H9 (cell line): ENCODE data around the gene MECR. TPM values are rescaled to one million over a fixed set of nuclear protein-coding genes. Genes with fewer than 3 reads are reported as not detected.

Source experiments
- DNase-seq: peaks from one replicate; pipeline ENCODE4 v3.0.0-alpha.2; 2017
- H2AFZ ChIP-seq: one replicate; pipeline ENCODE4 v1.6.1; 2013; ENCODE audit warnings: mild to moderate bottlenecking, low read length, control low read depth, moderate library complexity
- H2AK5ac ChIP-seq: 2 replicates; pipeline ENCODE4 v1.6.1; 2013; ENCODE audit warnings: low read length, control low read depth, mixed read lengths; ENCODE audit not compliant: insufficient read length
- H2BK120ac ChIP-seq: one replicate; pipeline ENCODE4 v1.6.1; 2013; ENCODE audit warnings: low read depth, mild to moderate bottlenecking, low read length, control low read depth, inconsistent platforms; ENCODE audit not compliant: poor library complexity, severe bottlenecking
- H2BK12ac ChIP-seq: 2 replicates; pipeline ENCODE4 v1.6.1; 2013; ENCODE audit warnings: low read length, control low read depth, mixed read lengths, low read depth; ENCODE audit not compliant: insufficient read length
- H2BK15ac ChIP-seq: 2 replicates; pipeline ENCODE4 v1.6.1; 2013; ENCODE audit warnings: low read depth, low read length, control low read depth
- H2BK20ac ChIP-seq: one replicate; pipeline ENCODE4 v1.6.1; 2013; ENCODE audit warnings: low read depth, mild to moderate bottlenecking, low read length, control low read depth, inconsistent platforms; ENCODE audit not compliant: poor library complexity, severe bottlenecking
- H2BK5ac ChIP-seq: 2 replicates; pipeline ENCODE4 v1.6.1; 2013; ENCODE audit warnings: low read length, control low read depth, mixed read lengths; ENCODE audit not compliant: insufficient read length
- H3K14ac ChIP-seq: 2 replicates; pipeline ENCODE4 v1.6.1; 2013; ENCODE audit warnings: low read length, control low read depth; ENCODE audit not compliant: insufficient read depth
- H3K18ac ChIP-seq: 2 replicates; pipeline ENCODE4 v1.6.1; 2013; ENCODE audit warnings: low read depth, mild to moderate bottlenecking, mixed read lengths, low read length, control low read depth; ENCODE audit not compliant: insufficient read length
- H3K23ac ChIP-seq: 2 replicates; pipeline ENCODE4 v1.6.1; 2013; ENCODE audit warnings: low read length, control low read depth, mixed read lengths, low read depth; ENCODE audit not compliant: insufficient read length
- H3K23me2 ChIP-seq: 2 replicates; pipeline ENCODE4 v1.6.1; 2013; ENCODE audit warnings: low read depth, mild to moderate bottlenecking, mixed read lengths, low read length, control low read depth; ENCODE audit not compliant: insufficient read length, poor library complexity, severe bottlenecking
- H3K27ac ChIP-seq: 2 replicates; pipeline ENCODE4 v1.5.1; 2013; ENCODE audit warnings: low read length, control low read depth, mixed read lengths, low read depth; ENCODE audit not compliant: insufficient read length
- H3K27me3 ChIP-seq: 2 replicates; pipeline ENCODE4 v1.6.1; 2013; ENCODE audit warnings: low read length, control low read depth, inconsistent platforms; ENCODE audit not compliant: insufficient read depth
- H3K4ac ChIP-seq: 2 replicates; pipeline ENCODE4 v1.6.1; 2013; ENCODE audit warnings: low read depth, mild to moderate bottlenecking, control low read depth, inconsistent platforms, low read length, moderate library complexity
- H3K4me1 ChIP-seq: 2 replicates; pipeline ENCODE4 v1.6.1; 2013; ENCODE audit warnings: low read length, control low read depth, inconsistent platforms; ENCODE audit not compliant: insufficient read depth
- H3K4me2 ChIP-seq: 2 replicates; pipeline ENCODE4 v1.6.1; 2013; ENCODE audit warnings: low read length, control low read depth, mixed read lengths; ENCODE audit not compliant: insufficient read length, insufficient read depth
- H3K56ac ChIP-seq: 2 replicates; pipeline ENCODE4 v1.6.1; 2013; ENCODE audit warnings: low read depth, mild to moderate bottlenecking, mixed read lengths, low read length, control low read depth; ENCODE audit not compliant: insufficient read length
- H3K79me1 ChIP-seq: 2 replicates; pipeline ENCODE4 v1.6.1; 2013; ENCODE audit warnings: low read depth, mild to moderate bottlenecking, moderate library complexity, low read length, control low read depth, inconsistent platforms; ENCODE audit not compliant: insufficient read depth, poor library complexity, severe bottlenecking
- H3K79me2 ChIP-seq: 2 replicates; pipeline ENCODE4 v1.6.1; 2013; ENCODE audit warnings: low read length, control low read depth, inconsistent platforms; ENCODE audit not compliant: insufficient read depth
- H3K9ac ChIP-seq: 2 replicates; pipeline ENCODE4 v1.6.1; 2013; ENCODE audit warnings: low read length, control low read depth, mixed read lengths; ENCODE audit not compliant: insufficient read length; ENCODE audit errors: extremely low read depth
- H3K9me3 ChIP-seq: one replicate; pipeline ENCODE4 v1.6.1; 2013; ENCODE audit warnings: low read depth, low read length, inconsistent platforms; ENCODE audit not compliant: control insufficient read depth
- H3T11ph ChIP-seq: one replicate; pipeline ENCODE4 v1.6.1; 2013; ENCODE audit warnings: mild to moderate bottlenecking, low read length, control low read depth, inconsistent platforms
- H4K20me1 ChIP-seq: one replicate; pipeline ENCODE4 v1.6.1; 2013; ENCODE audit not compliant: control insufficient read depth, insufficient read length, insufficient read depth
- H4K5ac ChIP-seq: 2 replicates; pipeline ENCODE4 v1.6.1; 2013; ENCODE audit warnings: low read depth, mild to moderate bottlenecking, mixed read lengths, low read length, control low read depth; ENCODE audit not compliant: insufficient read length
- H4K8ac ChIP-seq: replicated peaks from 2 replicates; pipeline ENCODE4 v1.6.1; 2013; ENCODE audit warnings: low read length, control low read depth, mixed read lengths, low read depth; ENCODE audit not compliant: insufficient read length
- H4K91ac ChIP-seq: 2 replicates; pipeline ENCODE4 v1.6.1; 2013; ENCODE audit warnings: low read depth, mild to moderate bottlenecking, moderate library complexity, mixed read lengths, low read length, control low read depth; ENCODE audit not compliant: insufficient read length
- H3K27ac Mint-ChIP-seq, 3 experiments: 2 replicates in 2 of 3; 3 replicates in 1 of 3; pipeline ENCODE4 v1.8.0; 2020 to 2021; ENCODE audit warnings: mixed read lengths in 3 of 3, mild to moderate bottlenecking in 1 of 3, moderate library complexity in 1 of 3
- H3K27me3 Mint-ChIP-seq: 2 replicates; pipeline ENCODE4 v1.8.0; 2021; ENCODE audit warnings: low read depth, mild to moderate bottlenecking, moderate library complexity, mixed read lengths
- H3K36me3 Mint-ChIP-seq, 3 experiments: 2 replicates in 2 of 3; 3 replicates in 1 of 3; pipeline ENCODE4 v1.8.0; 2020 to 2021; ENCODE audit warnings: low read depth in 3 of 3, mixed read lengths in 3 of 3; ENCODE audit not compliant: insufficient read depth in 1 of 3
- H3K4me1 Mint-ChIP-seq, 2 experiments: 2 replicates each; pipeline ENCODE4 v1.8.0; 2020; ENCODE audit warnings: mixed read lengths in 2 of 2
- H3K4me3 Mint-ChIP-seq, 2 experiments: 2 replicates in 1 of 2; 3 replicates in 1 of 2; pipeline ENCODE4 v1.8.0; 2020 to 2021; ENCODE audit warnings: mild to moderate bottlenecking in 2 of 2, mixed read lengths in 2 of 2, moderate library complexity in 1 of 2
- H3K9me3 Mint-ChIP-seq, 2 experiments: 2 replicates in 1 of 2; 3 replicates in 1 of 2; pipeline ENCODE4 v1.8.0; 2020; ENCODE audit warnings: mild to moderate bottlenecking in 2 of 2, mixed read lengths in 2 of 2, moderate library complexity in 1 of 2
- CTCF ChIP-seq: fragments of 200-600 bp; sonication (generic); conservative IDR thresholded peaks from 3 replicates; pipeline ENCODE4 v1.8.0; 2021; ENCODE audit warnings: antibody characterized with exemption, mild to moderate bottlenecking
- whole genome bisulfite sequencing: extraction: QIAGEN DNeasy Blood & Tissue Kit; methylation state at CpG from one replicate; pipeline ENCODE4 v1.1.7; 2013; ENCODE audit warnings: missing lambda C conversion rate, low lambda C conversion rate, mixed read lengths; ENCODE audit not compliant: insufficient read length; ENCODE audit errors: extremely low coverage; 5-methylcytosine and 5-hydroxymethylcytosine counted together
- total RNA-seq: library from RNA; stranded (reverse); gene quantifications from 2 replicates; pipeline ENCODE4 v1.2.1, GENCODE V29; 2021

The MECR gene
- total RNA-seq, 1 experiment from 2014 or later, result 30.9 TPM

GRCh38 chr1:29190718-29191117 lies 40.0 kb downstream of the MECR start:
- Histone ChIP-seq H3K9me3 (no peaks in the 10 kb centered on the region), H3K79me1 (no peaks in the 10 kb centered on the region), H3K18ac (no peak overlapping the region), H3K27ac (no peak overlapping the region), H4K20me1 (no peaks in the 10 kb centered on the region), H2BK12ac (no peak overlapping the region), H3K79me2 (no peaks in the 10 kb centered on the region), H4K8ac (no peak overlapping the region), H2BK15ac (no peak overlapping the region), H3K27me3 (no peaks in the 10 kb centered on the region), H3K4me1 (peaks cover 5% of the 10 kb centered on the region; the same call in 1 of the 2 replicates), H3K14ac (no peak overlapping the region), H3K56ac (no peak overlapping the region), H2AFZ (no peak overlapping the region), H2AK5ac (no peak overlapping the region), H2BK120ac (no peak overlapping the region), H3K4me2 (no peak overlapping the region), H4K91ac (no peak overlapping the region), H3K4ac (no peak overlapping the region), H3K23ac (no peak overlapping the region), H2BK5ac (no peak overlapping the region), H4K5ac (no peak overlapping the region), H3K9ac (no peak overlapping the region), H3K23me2 (no peaks in the 10 kb centered on the region), H3T11ph (no peak overlapping the region), H2BK20ac (no peak overlapping the region)
- no CpG with 5 or more reads among the region's 6 CpGs for WGBS
- DNase-seq, result no peak
- Mint-ChIP-seq H3K27me3 (no peaks in the 10 kb centered on the region), H3K4me1 (peaks cover 18 to 20% of the 10 kb centered on the region in 2 experiments), H3K36me3 (peaks cover 15 to 40% (median 39%) of the 10 kb centered on the region in 3 experiments; a peak in 6 of 7 replicates), H3K9me3 (peaks cover 0 to 5% of the 10 kb centered on the region in 2 experiments; a peak in 3 of 5 replicates), H3K4me3 (no peak overlapping the region; a peak in 1 of 5 replicates), H3K27ac (0 out of 7 replicates have a peak overlapping the region, but pooled peaks of 1 of the 3 experiments have one; percentile 11)
- TF ChIP-seq CTCF, result no peak
